HEK293 (cell line): Measurements from ENCODE around the gene PLD5.
"Not testable (repeated sequence)": the region's sequence is repeated elsewhere in the genome, so short reads cannot be mapped to it uniquely, and the experiment has no call there.

Experiments
- CTCF ChIA-PET: fragments of 350-600 bp; formaldehyde crosslinking; extraction: SDS; loops from one replicate; lab custom pipeline; 2021; ENCODE audit warnings: antibody characterized with exemption; lab: Yijun Ruan, JAX
- POLR2A ChIA-PET: fragments of 300-600 bp; formaldehyde crosslinking; extraction: SDS; loops from one replicate; lab custom pipeline; 2020; ENCODE audit warnings: antibody characterized with exemption, inconsistent platforms; lab: Yijun Ruan, JAX
- H3K27ac ChIP-seq: fragments of 200-500 bp; sonication (Bioruptor generic); 2 replicates; pipeline ENCODE4 v1.5.1; 2014; ENCODE audit warnings: low read depth, low read length, control low read depth, inconsistent platforms; ENCODE audit errors: extremely low read depth
- H3K36me3 ChIP-seq, 2 experiments: fragments of 200-500 bp in 1 of 2; sonication (Bioruptor generic) in 1 of 2; 1 replicate in 1 of 2; 2 replicates in 1 of 2; pipeline ENCODE4 v1.5.1; 2014 to 2017; ENCODE audit warnings: inconsistent platforms in 2 of 2, low read length in 2 of 2; ENCODE audit not compliant: control insufficient read depth in 2 of 2, insufficient read depth in 1 of 2
- H3K4me1 ChIP-seq: fragments of 200-500 bp; sonication (Bioruptor generic); 2 replicates; pipeline ENCODE4 v1.5.1; 2014; ENCODE audit warnings: mild to moderate bottlenecking, low read length, inconsistent platforms; ENCODE audit not compliant: control insufficient read depth, insufficient read depth
- H3K4me3 ChIP-seq: 2 replicates; pipeline ENCODE4 v1.5.1; 2011; ENCODE audit warnings: low read depth, mild to moderate bottlenecking, control low read depth, low read length, moderate library complexity
- H3K9me3 ChIP-seq: fragments of 200-500 bp; sonication (Bioruptor generic); 2 replicates; pipeline ENCODE4 v1.5.1; 2014; ENCODE audit warnings: low read depth, low read length, inconsistent platforms; ENCODE audit not compliant: control insufficient read depth, insufficient read depth
- GFI1B ChIP-seq: fragments of 450-650 bp; formaldehyde crosslinking; IDR thresholded peaks from 2 replicates; pipeline ENCODE4 v1.5.1; 2016; ENCODE audit warnings: missing biosample characterization, missing genetic modification characterization
- GLI4 ChIP-seq: fragments of 450-650 bp; formaldehyde crosslinking; IDR thresholded peaks from 2 replicates; pipeline ENCODE4 v1.5.1; 2016; ENCODE audit warnings: missing biosample characterization, missing genetic modification characterization
- ZBTB20 ChIP-seq: fragments of 450-650 bp; formaldehyde crosslinking; IDR thresholded peaks from 2 replicates; pipeline ENCODE4 v1.5.1; 2016; ENCODE audit warnings: missing biosample characterization, missing genetic modification characterization
- ZNF157 ChIP-seq: fragments of 450-650 bp; formaldehyde crosslinking; IDR thresholded peaks from 2 replicates; pipeline ENCODE4 v1.5.1; 2016; ENCODE audit warnings: missing biosample characterization, missing genetic modification characterization
- ZNF202 ChIP-seq: fragments of 450-650 bp; formaldehyde crosslinking; IDR thresholded peaks from 2 replicates; pipeline ENCODE4 v1.5.1; 2016; ENCODE audit warnings: missing biosample characterization, missing genetic modification characterization, borderline replicate concordance
- ZNF239 ChIP-seq: fragments of 450-650 bp; formaldehyde crosslinking; IDR thresholded peaks from 2 replicates; pipeline ENCODE4 v1.5.1; 2016; ENCODE audit warnings: missing biosample characterization, missing genetic modification characterization
- ZNF248 ChIP-seq: fragments of 450-650 bp; formaldehyde crosslinking; IDR thresholded peaks from 2 replicates; pipeline ENCODE4 v1.5.1; 2017; ENCODE audit warnings: missing biosample characterization, missing genetic modification characterization
- ZNF335 ChIP-seq: fragments of 450-650 bp; formaldehyde crosslinking; conservative IDR thresholded peaks from 2 replicates; pipeline ENCODE4 v1.5.1; 2016; ENCODE audit warnings: missing biosample characterization, missing genetic modification characterization
- ZNF560 ChIP-seq: fragments of 450-650 bp; formaldehyde crosslinking; IDR thresholded peaks from 2 replicates; pipeline ENCODE4 v1.5.1; 2017; ENCODE audit warnings: missing biosample characterization, missing genetic modification characterization, borderline replicate concordance
- ZNF843 ChIP-seq: fragments of 450-650 bp; formaldehyde crosslinking; IDR thresholded peaks from 2 replicates; pipeline ENCODE4 v1.5.1; 2016; ENCODE audit warnings: missing biosample characterization, missing genetic modification characterization
- TF ChIP-seq, protein P1 (sequence below): fragments of 450-650 bp; formaldehyde crosslinking; IDR thresholded peaks from 2 replicates; pipeline ENCODE4 v1.5.1; 2016; ENCODE audit warnings: missing biosample characterization, missing genetic modification characterization, low read depth

Gene PLD5

DNA sequence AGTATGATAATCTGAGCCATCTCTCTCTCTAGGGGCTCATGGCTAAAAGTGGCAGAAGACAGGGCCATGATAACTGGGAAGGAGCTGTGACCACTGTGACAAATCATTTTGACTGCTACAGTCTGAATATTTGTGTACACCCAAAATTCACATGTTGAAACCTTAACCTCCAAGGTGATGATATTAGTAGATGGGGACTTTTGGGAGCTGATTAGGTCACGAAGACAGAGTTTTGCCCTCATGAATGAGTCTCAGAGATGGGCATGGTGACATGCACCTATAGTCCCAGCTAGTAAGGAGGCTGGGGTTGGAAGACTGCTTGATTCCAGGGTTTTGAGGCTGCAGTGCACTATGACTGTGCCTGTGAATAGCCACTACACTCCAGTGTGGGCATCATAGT lies 174.9 kb downstream of the PLD5 start:
- H3K4me1 ChIP-seq = no peaks in the 10 kb centered on the region
- H3K27ac ChIP-seq = no peak overlapping the region
- no peaks in the 10 kb centered on the region for H3K9me3 ChIP-seq
- ChIA-PET CTCF (no interaction called here), POLR2A (no interaction called here)
- no peak overlapping the region for H3K4me3 ChIP-seq
- TF ChIP-seq GFI1B (tag by site-specific recombination) (no peak), ZBTB20 (tag by site-specific recombination) (no peak), ZNF239 (no peak), ZNF335 (tag by site-specific recombination) (no peak), ZNF843 (tag by site-specific recombination) (no peak), GLI4 (tag by site-specific recombination) (no peak), ZNF157 (tag by site-specific recombination) (no peak)
- H3K36me3 ChIP-seq = no peaks in the 10 kb centered on the region

DNA sequence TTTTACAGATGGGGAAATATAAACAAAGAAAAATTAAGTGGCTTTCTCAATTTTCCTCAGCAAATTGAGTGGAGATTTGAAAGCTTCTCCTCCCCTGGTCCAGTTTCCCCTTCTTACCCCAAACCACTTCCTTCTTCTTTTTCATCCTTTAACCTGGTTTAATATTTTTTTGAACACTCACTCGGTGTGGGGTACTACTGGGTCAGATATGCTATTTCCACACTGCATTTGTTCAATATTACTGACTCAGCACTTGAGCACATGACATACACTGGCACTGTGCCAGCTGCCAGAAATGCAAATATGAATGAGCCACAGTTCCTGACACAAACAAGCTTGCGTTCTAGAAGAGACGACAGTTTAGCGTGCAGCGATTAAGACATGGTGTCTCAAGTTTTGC lies 193.6 kb downstream of the PLD5 start:
- H3K36me3 ChIP-seq, POLR2A ChIA-PET, H3K9me3 ChIP-seq, H3K4me1 ChIP-seq, CTCF ChIA-PET, H3K4me3 ChIP-seq, H3K27ac ChIP-seq: not testable (repeated sequence)
- TF ChIP-seq, protein P1, sequence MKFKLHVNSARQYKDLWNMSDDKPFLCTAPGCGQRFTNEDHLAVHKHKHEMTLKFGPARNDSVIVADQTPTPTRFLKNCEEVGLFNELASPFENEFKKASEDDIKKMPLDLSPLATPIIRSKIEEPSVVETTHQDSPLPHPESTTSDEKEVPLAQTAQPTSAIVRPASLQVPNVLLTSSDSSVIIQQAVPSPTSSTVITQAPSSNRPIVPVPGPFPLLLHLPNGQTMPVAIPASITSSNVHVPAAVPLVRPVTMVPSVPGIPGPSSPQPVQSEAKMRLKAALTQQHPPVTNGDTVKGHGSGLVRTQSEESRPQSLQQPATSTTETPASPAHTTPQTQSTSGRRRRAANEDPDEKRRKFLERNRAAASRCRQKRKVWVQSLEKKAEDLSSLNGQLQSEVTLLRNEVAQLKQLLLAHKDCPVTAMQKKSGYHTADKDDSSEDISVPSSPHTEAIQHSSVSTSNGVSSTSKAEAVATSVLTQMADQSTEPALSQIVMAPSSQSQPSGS (tag by site-specific recombination) = 0 out of 2 replicates have a peak, but pooled peaks have one; percentile 8

DNA sequence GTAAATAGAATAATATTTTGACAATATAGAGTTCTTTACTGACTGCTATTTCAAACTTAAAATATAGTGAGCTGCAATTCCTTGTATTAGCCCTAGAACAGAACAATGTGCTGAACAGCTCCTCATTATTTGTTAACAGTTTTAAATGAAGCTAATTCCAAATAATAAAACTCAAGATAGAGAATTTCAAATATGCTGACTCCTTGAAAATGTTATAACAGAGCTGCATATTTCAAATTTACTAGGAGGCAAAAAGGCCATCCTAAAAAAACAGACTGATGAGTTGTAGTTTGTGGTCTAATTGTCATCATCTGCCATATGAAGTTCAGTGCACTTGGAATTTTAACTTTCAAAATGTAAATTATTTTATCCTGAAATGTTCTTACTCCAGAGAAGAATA lies 197.1 kb downstream of the PLD5 start:
- CTCF ChIA-PET = not testable (repeated sequence)

DNA sequence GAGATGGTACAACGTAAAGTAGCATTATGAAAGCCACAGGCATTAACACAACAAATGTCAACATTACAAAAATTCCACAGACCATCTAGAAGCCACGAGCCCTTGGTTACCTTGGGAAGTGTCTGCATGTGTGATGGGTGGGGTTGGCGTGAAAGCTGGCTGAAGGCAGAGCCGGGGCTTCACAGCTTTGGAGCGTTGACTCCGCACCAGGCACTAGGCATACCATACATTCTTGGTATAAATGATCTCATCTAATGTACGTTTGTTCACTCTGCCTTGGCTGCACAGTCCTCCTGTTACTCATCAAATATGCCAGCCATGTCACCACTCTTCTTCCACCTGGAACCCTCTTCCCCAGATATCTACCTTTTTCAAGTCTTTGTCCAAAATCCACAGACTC lies 202.5 kb downstream of the PLD5 start:
- H3K36me3 ChIP-seq, H3K9me3 ChIP-seq, H3K27ac ChIP-seq, CTCF ChIA-PET, H3K4me1 ChIP-seq, POLR2A ChIA-PET, H3K4me3 ChIP-seq: not testable (repeated sequence)

More for the DNA sequence above, 197.1 kb downstream of the PLD5 start:
- H3K4me1 ChIP-seq, H3K36me3 ChIP-seq, H3K9me3 ChIP-seq, POLR2A ChIA-PET, H3K27ac ChIP-seq, H3K4me3 ChIP-seq: not testable (repeated sequence)

DNA sequence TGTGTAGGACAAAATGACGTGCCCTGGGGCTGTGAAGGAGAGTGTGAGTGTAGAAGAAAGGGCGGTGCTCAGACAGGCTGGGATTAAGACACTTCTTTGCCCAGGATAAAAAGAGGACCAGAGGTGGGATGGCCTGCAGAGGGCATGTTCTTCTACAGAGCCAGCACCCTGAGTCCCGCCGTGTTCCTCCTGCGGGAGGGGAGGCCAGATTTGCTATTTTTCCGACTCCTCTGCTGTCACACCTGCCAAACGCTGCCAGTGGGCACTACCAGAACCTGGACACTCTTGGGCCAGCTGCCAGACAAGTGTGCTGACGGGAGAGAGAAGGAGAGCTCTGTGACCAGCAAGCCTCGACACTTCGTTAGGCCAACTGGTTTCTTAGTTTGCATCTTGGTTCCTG lies 206.4 kb downstream of the PLD5 start:
- Histone ChIP-seq H3K4me1 (no peaks in the 10 kb centered on the region), H3K9me3 (no peaks in the 10 kb centered on the region), H3K27ac (no peak overlapping the region), H3K36me3 (no peaks in the 10 kb centered on the region), H3K4me3 (no peak overlapping the region)
- no peak for TF ChIP-seq ZNF202
- TF ChIP-seq ZNF248 (tag by site-specific recombination) = no peak
- TF ChIP-seq ZNF560 (tag by site-specific recombination) = no peak
- ChIA-PET POLR2A (no interaction called here), CTCF (interaction anchor here (0.9 kb wide), 1 partner anchor 252 kb away, joined by 6 read pairs; no protein-coding TSS in a partner anchor)

DNA sequence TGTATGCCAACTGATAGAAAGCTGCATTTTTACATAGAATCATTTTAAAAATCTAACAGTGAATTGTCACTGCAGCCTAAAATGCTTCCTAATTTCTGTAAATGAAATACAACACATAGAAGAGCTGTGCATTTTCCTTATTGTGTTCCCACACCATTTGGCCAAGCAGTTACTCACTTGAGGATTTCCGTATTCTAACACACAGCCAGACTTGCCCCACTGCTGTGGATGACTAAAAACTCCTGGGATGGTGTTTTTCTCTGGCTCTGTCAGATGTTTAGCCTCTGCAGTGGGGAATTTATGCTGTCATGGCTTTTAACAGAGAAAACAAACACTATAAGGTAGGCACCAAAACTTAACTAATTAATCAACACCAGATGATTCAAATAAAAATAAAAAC lies 209.6 kb downstream of the PLD5 start:
- CTCF ChIA-PET, H3K27ac ChIP-seq, POLR2A ChIA-PET: not testable (repeated sequence)

DNA sequence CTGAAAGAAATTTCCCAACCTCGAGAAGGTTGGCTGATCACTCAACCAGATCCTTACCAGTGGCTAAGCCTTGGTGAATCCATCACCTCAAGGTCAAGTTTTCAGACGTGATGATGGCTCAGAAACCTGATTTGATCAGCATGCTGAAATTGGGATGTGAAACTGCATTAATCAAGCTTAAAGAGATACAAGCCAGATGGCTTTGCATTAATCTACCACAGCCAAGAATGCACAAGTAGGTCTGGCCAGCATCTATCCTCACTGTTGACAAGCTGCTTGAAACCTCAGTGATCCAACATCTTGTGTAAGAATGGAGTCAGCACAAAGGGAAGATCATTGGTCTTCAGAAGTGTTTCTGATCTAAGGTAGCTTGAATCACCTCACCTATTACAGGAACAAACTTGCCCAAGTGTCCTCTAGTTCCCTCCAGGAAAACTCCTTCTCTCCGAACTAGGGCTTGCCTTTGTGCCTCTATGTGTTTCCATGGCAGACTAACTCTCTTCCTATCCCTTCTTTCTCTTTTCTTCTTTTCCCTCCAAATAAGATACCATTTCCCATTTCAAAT lies 210.3 kb downstream of the PLD5 start:
- H3K4me1 ChIP-seq, H3K27ac ChIP-seq, H3K36me3 ChIP-seq, POLR2A ChIA-PET, H3K9me3 ChIP-seq, CTCF ChIA-PET, H3K4me3 ChIP-seq: not testable (repeated sequence)

More for the DNA sequence above, 209.6 kb downstream of the PLD5 start:
- H3K9me3 ChIP-seq, H3K4me3 ChIP-seq, H3K4me1 ChIP-seq, H3K36me3 ChIP-seq: not testable (repeated sequence)

DNA sequence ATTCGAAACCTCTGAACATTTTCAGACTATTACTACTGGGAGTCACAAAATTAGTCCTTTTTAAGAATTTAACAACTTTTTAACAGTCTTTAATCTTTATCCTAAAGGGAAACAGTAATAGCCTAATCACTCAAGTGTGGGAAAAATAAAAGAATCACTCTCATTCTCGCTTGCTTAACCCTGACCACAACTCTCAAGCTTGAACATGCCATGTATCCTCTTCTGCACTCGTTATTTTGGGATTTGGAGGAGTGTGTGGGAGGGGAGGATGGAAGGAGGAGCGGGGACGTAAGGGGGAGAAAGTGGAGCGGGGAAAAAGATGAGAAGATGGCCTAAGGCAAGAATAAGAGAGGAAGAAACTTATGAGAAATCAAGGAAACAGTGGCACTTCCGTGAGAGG lies 215.8 kb downstream of the PLD5 start:
- POLR2A ChIA-PET, H3K36me3 ChIP-seq, CTCF ChIA-PET, H3K27ac ChIP-seq, H3K9me3 ChIP-seq, H3K4me3 ChIP-seq, H3K4me1 ChIP-seq: not testable (repeated sequence)

DNA sequence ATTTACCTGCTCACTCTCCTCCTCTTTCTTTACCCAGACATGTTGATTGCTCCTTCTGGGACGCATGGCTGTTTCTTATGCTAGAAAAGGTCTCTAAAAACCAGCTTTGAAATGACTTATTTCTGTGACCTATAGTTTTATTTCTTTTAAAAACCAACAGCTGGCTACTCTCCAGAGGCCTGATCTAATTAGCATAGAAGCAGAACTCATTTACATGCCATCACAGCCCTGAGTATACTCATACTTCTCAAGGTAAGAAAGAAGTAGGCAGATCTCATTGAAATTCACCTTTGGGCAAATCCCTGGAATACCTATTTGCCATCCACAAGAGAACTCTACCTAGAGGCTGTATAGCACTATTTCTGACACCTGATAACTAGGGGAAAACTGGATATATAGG lies 230.7 kb downstream of the PLD5 start:
- H3K36me3 ChIP-seq, H3K4me3 ChIP-seq, H3K27ac ChIP-seq, H3K4me1 ChIP-seq, H3K9me3 ChIP-seq, CTCF ChIA-PET, POLR2A ChIA-PET: not testable (repeated sequence)
